KG1 (cell line): ENCODE data around the gene AGRN.
"Not testable (repeated sequence)": the region's sequence is repeated elsewhere in the genome, so short reads cannot be mapped to it uniquely, and the experiment has no call there.

Experiments
- DNase-seq: peaks from one replicate; lab custom pipeline; 2025; lab: John Stamatoyannopoulos, UW

The AGRN gene

GRCh38 chr1:1067284-1067859 is 47.5 kb downstream of the AGRN start:
- DNase-seq: no peak

- no peak for DNase-seq
Measured at GRCh38 chr1:1067860-1068516, 48.1 kb downstream of the AGRN start.

GRCh38 chr1:1068517-1069055 is 48.7 kb downstream of the AGRN start:
- DNase-seq: no peak

- DNase-seq: no peak
Measured at GRCh38 chr1:1069056-1069710, 49.3 kb downstream of the AGRN start.

- DNase-seq: no peak
Measured at GRCh38 chr1:1069711-1070676, 50.1 kb downstream of the AGRN start.

GRCh38 chr1:1071486-1072298 is 51.8 kb downstream of the AGRN start:
- DNase-seq: no peak

GRCh38 chr1:1072299-1072848 is 52.5 kb downstream of the AGRN start:
- no peak for DNase-seq

GRCh38 chr1:1072849-1073742 is 53.2 kb downstream of the AGRN start:
- DNase-seq: no peak

- DNase-seq: no peak
Measured at GRCh38 chr1:1073743-1074587, 54.0 kb downstream of the AGRN start, which contains the start of gene RNF223. Gene RNF223, minus strand, starts transcription at chr1:1074306. Its CDS starts 1,740 bp downstream, at chr1:1072566.

GRCh38 chr1:1074631-1075147 is 54.8 kb downstream of the AGRN start:
- no peak for DNase-seq

- DNase-seq: no peak
Measured at GRCh38 chr1:1075148-1075935, 55.4 kb downstream of the AGRN start.

- not testable (repeated sequence) for DNase-seq
Measured at GRCh38 chr1:1077396-1077795, 57.5 kb downstream of the AGRN start.

GRCh38 chr1:1079408-1080121 is 59.6 kb downstream of the AGRN start:
- no peak for DNase-seq

- DNase-seq: no peak
Measured at GRCh38 chr1:1080122-1080757, 60.3 kb downstream of the AGRN start.

GRCh38 chr1:1080951-1081310 is 61.0 kb downstream of the AGRN start:
- DNase-seq: no peak
